ENCODE results near the gene SLC5A5. TPM values are rescaled to one million over a fixed set of nuclear protein-coding genes. Genes with fewer than 3 reads are reported as not detected.
A peak's percentile ranks its signal among the peaks of the same experiment; 100 is the strongest.

Gene SLC5A5
- total RNA-seq, 4 donors from 2014 or later, result not detected

DNA sequence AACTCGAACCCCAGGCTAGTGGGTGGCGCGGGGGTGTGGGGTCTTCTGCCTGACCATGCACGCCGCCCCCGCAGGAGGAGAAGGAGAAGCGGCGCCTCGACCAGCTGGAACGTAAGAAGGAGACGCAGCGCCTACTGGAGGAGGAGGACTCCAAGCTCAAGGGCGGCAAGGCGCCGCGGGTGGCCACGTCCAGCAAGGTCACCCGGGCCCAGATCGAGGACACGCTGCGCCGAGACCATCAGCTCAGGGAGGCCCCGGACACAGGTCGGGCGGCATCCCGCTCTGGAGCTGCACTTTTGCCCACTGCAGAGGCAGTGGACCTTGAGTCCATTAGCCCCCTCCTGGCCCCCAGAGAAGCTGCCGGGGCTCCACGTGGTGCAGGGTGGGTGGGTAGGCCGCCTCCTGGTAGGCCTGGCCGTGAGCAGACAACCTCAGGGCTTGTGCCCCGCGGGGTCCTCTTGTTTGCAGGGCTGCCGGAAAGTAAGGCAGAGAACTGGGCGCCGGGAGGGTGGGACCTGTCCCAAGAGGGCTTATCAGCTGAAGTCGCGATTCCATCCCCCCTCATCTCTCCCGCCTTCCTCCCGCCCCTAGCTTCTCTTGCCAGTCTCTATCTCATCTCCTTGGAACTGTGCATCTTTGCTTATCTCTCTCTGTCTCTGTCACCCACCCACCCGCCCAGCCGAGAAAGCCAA is 71.0 kb downstream of the SLC5A5 start:
- Histone ChIP-seq H3K9me3 (no peaks in the 10 kb centered on the region), H3K4me1 (peaks cover 31% of the 10 kb centered on the region), H3K4me3 (peak overlapping the region; percentile 22), H3K27me3 (no peaks in the 10 kb centered on the region), H3K27ac (no peak overlapping the region), H3K36me3 (peaks cover 13% of the 10 kb centered on the region)
- no peak for TF ChIP-seq POLR2A (IDR thresholded peaks at IDR 0.05)
- no peak for TF ChIP-seq POLR2AphosphoS5 (IDR thresholded peaks at IDR 0.05)
- TF ChIP-seq, protein P1, sequence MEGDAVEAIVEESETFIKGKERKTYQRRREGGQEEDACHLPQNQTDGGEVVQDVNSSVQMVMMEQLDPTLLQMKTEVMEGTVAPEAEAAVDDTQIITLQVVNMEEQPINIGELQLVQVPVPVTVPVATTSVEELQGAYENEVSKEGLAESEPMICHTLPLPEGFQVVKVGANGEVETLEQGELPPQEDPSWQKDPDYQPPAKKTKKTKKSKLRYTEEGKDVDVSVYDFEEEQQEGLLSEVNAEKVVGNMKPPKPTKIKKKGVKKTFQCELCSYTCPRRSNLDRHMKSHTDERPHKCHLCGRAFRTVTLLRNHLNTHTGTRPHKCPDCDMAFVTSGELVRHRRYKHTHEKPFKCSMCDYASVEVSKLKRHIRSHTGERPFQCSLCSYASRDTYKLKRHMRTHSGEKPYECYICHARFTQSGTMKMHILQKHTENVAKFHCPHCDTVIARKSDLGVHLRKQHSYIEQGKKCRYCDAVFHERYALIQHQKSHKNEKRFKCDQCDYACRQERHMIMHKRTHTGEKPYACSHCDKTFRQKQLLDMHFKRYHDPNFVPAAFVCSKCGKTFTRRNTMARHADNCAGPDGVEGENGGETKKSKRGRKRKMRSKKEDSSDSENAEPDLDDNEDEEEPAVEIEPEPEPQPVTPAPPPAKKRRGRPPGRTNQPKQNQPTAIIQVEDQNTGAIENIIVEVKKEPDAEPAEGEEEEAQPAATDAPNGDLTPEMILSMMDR (IDR thresholded peaks at IDR 0.05), result no peak
- no peak for TF ChIP-seq EP300 (IDR thresholded peaks at IDR 0.05)
- 70% methylated on average over 25 of the region's 41 CpGs for WGBS
- no peak for DNase-seq (ENCODE audit: low spot score in 2 of 2)

DNA sequence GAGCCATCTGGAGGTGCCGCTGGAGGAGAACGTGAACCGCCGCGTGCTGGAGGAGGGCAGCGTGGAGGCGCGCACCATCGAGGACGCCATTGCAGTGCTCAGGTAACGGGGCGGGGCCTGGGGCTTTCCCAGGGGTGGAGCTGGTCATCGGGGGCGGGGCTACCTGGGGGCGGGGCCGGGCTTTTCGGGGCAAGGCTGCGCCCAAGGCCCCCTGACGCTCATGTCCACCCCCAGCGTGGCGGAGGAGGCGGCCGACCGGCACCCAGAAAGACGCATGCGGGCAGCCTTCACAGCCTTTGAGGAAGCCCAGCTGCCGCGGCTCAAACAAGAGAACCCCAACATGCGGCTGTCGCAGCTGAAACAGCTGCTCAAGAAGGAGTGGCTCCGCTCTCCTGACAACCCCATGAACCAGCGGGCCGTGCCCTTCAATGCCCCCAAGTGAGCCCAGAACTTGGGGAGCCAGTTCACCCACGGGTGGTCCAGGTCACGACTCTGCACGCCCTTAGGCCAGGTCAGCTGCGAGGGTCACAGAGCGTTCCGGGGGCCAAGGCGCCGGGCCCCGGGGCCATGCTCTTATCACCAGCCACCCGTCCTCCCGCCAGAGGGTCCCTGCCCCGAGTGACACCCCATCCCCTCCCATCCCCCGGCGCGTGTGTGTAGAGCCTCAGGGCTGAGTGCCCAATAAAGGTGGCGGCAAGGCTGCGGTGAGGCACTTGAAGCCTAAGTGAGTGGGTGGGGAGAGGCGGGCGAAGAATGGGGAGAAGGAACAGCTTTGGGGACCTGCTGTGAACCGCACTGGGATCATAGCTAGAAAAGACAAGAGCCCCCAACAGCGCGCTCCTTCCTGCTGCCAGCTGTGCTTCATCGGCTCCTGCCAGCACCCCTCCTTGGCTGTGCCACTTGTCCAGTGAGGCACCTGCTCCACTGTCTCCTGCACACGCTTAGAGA is 71.8 kb downstream of the SLC5A5 start:
- peak overlapping the region; percentile 27 for H3K27ac ChIP-seq
- no peaks in the 10 kb centered on the region for H3K9me3 ChIP-seq
- TF ChIP-seq EP300 (IDR thresholded peaks at IDR 0.05), result no peak
- TF ChIP-seq, protein P1 (IDR thresholded peaks at IDR 0.05), result no peak
- no peak for TF ChIP-seq POLR2AphosphoS5 (IDR thresholded peaks at IDR 0.05)
- TF ChIP-seq POLR2A (IDR thresholded peaks at IDR 0.05), result no peak
- WGBS, result 65% methylated on average over 49 of the region's 57 CpGs
- DNase-seq (ENCODE audit: low spot score in 2 of 2), result no peak
- H3K4me3 ChIP-seq, result peak overlapping the region; percentile 22
- peaks cover 35% of the 10 kb centered on the region for H3K4me1 ChIP-seq
- H3K27me3 ChIP-seq, result peaks cover under 1% of the 10 kb centered on the region
- H3K36me3 ChIP-seq, result peaks cover 13% of the 10 kb centered on the region

DNA sequence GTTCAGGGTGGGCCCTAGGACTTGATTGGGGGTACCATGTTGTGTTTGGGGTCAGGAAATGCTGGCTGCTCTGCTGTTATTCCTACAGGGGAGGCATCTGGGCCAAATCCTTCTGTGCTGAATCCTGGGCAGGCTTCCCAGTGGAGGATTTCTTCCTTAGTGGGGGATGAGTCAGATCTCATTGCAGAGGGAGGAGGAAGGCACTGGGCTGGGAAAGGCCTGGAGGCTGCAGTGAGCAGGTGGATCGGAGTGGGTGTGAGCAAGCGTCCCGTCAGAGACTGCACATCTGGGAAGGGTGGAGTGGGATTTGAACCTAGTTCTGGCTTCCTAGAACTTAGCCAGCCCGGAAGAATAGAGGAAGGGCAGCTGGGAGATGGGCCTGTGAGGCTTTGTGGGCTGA is 72.6 kb downstream of the SLC5A5 start:
- no peak for DNase-seq (ENCODE audit: low spot score in 2 of 2)
- TF ChIP-seq POLR2A (IDR thresholded peaks at IDR 0.05), result no peak
- TF ChIP-seq, protein P1 (IDR thresholded peaks at IDR 0.05), result no peak
- TF ChIP-seq POLR2AphosphoS5 (IDR thresholded peaks at IDR 0.05), result no peak
- TF ChIP-seq EP300 (IDR thresholded peaks at IDR 0.05), result no peak
- no peak overlapping the region for H3K27ac ChIP-seq

More for the DNA sequence above, 72.6 kb downstream of the SLC5A5 start:
- Histone ChIP-seq H3K27me3 (peaks cover 8% of the 10 kb centered on the region), H3K36me3 (peaks cover 10% of the 10 kb centered on the region), H3K9me3 (no peaks in the 10 kb centered on the region), H3K4me3 (no peak overlapping the region), H3K4me1 (peaks cover 43% of the 10 kb centered on the region)
- 45% methylated on average over 4 of the region's 4 CpGs for WGBS

Other genes starting within 250 kb of the SLC5A5 start
- under 1 TPM in 1 of 4 donors, not detected in 3; 0.16 TPM for gene UNC13A, start 183.6 kb upstream of the SLC5A5 start, total RNA-seq
- 10 to 100 TPM; 16.8 to 42.5 (median 26.4) TPM for gene MAP1S, start 152.5 kb upstream of the SLC5A5 start, total RNA-seq
- gene FCHO1, start 120.5 kb upstream of the SLC5A5 start, total RNA-seq, result 10 to 100 TPM; 32.6 to 48.2 (median 35.7) TPM
- gene B3GNT3, start 76.8 kb upstream of the SLC5A5 start, total RNA-seq, result 10 to 100 TPM in 1 of 4 donors, 1 to 10 TPM in 3; 1.4 to 12.1 (median 5.9) TPM
- gene INSL3, start 50.4 kb upstream of the SLC5A5 start, total RNA-seq, result not detected
- 1 to 10 TPM; 1.0 to 4.0 (median 1.7) TPM for gene JAK3, start 24.0 kb upstream of the SLC5A5 start, total RNA-seq
- gene RPL18A, start 12.0 kb upstream of the SLC5A5 start, total RNA-seq, result 1,000 to 10,000 TPM; 1,229 to 2,185 (median 2,114) TPM
- gene CCDC124, start 61.1 kb downstream of the SLC5A5 start, total RNA-seq, result 10 to 100 TPM; 24.3 to 42.7 (median 33.1) TPM
- gene KCNN1, start 95.2 kb downstream of the SLC5A5 start, total RNA-seq, result under 1 TPM in 2 of 4 donors, not detected in 2; 0.26 to 0.51 TPM
- gene ARRDC2, start 136.2 kb downstream of the SLC5A5 start, total RNA-seq, result 10 to 100 TPM; 11.3 to 35.0 (median 28.5) TPM
- under 1 TPM in 2 of 4 donors, not detected in 2; 0.30 to 0.87 TPM for gene IL12RB1, start 215.0 kb downstream of the SLC5A5 start, total RNA-seq
- gene MAST3, start 225.8 kb downstream of the SLC5A5 start, total RNA-seq, result 10 to 100 TPM; 13.4 to 29.7 (median 20.0) TPM

All from suprapubic skin (tissue), 4 donors.